ENCODE results near the gene TSPEAR.

The TSPEAR gene

DNA sequence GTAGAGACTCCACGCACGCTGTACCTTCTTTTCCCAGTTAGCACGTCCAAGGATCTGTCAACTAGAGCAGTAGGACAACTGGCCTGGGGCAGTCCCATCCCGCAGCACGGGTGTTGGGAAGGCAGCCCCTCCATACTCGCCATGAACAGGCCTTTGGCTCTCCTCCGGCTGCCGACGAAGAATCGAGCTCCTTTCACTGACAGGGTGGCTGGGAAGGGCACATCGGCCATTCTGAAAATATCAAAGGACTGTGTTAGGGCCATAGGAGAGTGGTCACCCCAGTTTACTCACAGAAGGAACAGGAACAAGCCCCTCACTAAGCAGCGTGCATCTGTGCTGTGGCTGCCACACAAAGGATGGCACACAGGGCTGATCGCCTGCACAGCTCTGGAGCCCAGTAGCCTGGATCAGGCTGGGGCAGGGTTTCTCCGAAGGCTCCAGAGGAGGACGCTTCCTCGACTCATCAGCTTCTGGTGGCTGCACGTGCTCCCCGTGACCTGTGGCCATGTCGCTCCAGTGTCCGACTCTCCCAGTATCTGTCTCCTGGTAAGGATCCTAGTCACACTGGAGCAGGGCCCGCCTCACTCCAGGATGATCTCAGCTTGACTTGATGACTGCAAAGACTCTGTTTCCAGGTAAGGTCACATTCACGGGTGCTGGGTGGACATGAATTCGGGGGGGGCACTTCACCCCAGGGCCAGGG, 180.3 kb downstream of the TSPEAR start:
- DNase-seq (ENCODE audit: low read depth): no peak
- TF ChIP-seq, protein P1, sequence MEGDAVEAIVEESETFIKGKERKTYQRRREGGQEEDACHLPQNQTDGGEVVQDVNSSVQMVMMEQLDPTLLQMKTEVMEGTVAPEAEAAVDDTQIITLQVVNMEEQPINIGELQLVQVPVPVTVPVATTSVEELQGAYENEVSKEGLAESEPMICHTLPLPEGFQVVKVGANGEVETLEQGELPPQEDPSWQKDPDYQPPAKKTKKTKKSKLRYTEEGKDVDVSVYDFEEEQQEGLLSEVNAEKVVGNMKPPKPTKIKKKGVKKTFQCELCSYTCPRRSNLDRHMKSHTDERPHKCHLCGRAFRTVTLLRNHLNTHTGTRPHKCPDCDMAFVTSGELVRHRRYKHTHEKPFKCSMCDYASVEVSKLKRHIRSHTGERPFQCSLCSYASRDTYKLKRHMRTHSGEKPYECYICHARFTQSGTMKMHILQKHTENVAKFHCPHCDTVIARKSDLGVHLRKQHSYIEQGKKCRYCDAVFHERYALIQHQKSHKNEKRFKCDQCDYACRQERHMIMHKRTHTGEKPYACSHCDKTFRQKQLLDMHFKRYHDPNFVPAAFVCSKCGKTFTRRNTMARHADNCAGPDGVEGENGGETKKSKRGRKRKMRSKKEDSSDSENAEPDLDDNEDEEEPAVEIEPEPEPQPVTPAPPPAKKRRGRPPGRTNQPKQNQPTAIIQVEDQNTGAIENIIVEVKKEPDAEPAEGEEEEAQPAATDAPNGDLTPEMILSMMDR (IDR thresholded peaks at IDR 0.05; ENCODE audit: control insufficient read depth, extremely low read depth, insufficient read depth): no peak
- no peak overlapping the region for H3K4me3 ChIP-seq (ENCODE audit: low read depth, low read length)

DNA sequence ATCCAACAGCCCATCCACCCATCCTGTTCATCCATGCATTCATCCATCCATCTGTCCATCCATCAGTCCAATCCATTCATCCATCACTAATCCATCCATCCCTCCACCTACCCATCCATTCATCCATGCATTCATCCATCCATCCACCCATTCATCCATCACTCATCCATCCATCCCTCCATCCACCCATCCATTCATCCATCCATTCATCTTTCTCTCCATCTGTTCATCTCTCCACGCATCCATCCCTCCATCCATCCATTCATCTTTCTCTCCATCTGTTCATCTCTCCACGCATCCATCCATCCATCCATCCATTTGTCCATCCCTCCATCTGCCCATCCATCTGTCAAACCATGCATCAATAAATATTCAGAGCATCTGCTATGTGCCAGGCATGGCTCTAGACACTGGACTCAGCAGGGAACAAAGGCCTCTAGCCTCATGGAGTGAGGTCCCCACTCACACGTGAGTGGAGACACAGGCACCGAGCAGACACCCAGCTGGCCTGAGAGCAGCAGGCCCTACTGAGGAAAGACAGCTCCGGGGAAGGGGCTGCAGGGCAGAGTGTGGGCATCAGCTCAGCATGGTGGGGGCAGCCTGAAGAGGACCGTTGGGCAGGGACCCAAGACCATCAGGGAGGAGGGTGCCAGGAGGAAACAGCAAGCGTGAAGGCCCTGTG, 181.0 kb downstream of the TSPEAR start:
- H3K4me3 ChIP-seq (ENCODE audit: low read depth, low read length): no peak overlapping the region
- no peak for DNase-seq (ENCODE audit: low read depth)
- TF ChIP-seq, protein P1 (IDR thresholded peaks at IDR 0.05; ENCODE audit: control insufficient read depth, extremely low read depth, insufficient read depth): no peak

DNA sequence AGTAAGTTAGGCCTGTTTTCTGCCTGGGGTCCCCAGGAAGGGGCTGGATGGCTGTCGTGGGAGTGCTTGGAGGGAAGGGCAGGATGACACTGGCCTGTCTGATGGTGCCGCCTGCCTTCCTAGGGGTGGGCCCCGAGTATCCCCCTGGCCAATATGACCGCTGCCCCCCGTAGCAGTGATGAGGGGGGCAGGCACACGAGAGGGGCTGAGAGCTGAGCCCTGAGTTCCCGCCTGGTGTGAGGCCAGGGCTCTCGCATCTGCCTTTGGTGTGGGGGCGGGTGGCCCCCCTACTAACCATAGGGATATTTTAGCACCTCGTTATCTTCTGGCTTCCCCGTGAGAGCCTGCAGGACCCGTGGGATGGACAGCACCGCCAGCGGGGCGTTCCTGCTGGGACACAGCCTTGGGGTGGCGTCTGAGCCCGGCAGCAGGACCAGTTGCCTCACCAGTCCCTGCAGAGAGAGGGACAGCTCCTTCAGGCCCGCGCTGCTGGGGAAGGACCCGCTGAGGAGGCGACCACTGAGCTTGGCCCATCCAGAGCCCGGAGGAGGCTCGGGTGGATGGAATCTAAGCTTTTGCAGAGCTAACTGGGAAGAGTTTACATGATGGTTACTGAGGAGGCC, 181.8 kb downstream of the TSPEAR start:
- DNase-seq (ENCODE audit: low read depth): no peak
- H3K4me3 ChIP-seq (ENCODE audit: low read depth, low read length): no peak overlapping the region
- TF ChIP-seq, protein P1 (IDR thresholded peaks at IDR 0.05; ENCODE audit: control insufficient read depth, extremely low read depth, insufficient read depth): no peak

DNA sequence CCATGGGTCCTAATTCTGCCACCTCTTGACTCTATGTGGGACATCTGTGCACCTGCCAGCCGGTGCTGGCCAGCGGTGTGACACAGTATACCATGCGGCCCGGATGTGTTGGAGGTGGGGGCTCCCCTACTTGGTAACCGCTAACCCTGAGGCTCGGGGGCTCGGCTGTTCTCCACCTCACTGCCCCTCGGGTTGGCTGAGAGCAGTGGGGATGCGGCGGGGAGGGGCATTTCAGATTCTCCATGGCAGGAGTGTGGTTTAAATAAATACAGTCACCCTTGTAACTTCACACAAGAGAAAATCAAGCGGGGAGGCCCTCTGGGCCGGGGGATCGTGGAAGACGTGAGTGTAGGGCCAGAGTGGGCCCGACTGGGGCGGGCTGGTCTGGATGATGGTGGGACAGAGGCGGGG, 182.4 kb downstream of the TSPEAR start:
- no peak overlapping the region for H3K4me3 ChIP-seq (ENCODE audit: low read depth, low read length)
- TF ChIP-seq, protein P1 (IDR thresholded peaks at IDR 0.05; ENCODE audit: control insufficient read depth, extremely low read depth, insufficient read depth): no peak
- DNase-seq (ENCODE audit: low read depth): no peak

DNA sequence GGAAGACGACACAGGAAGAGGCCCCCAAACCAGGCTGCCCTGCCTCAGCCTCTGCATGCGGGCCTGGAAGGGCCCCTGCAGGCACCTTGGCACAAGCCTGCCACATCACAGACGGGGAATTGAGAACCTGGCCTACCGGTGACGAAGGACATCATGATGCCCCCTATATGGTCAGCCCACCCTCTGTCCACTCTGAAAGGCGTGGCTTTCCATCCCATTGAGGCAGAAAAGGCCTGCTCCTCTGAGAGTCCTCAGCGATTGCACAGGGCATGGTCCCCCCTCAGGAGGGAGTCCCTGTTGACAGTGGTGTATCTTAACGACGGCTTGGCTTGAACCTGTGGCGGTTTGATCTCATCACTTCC, 182.8 kb downstream of the TSPEAR start:
- TF ChIP-seq, protein P1 (IDR thresholded peaks at IDR 0.05; ENCODE audit: control insufficient read depth, extremely low read depth, insufficient read depth): no peak
- no peak for DNase-seq (ENCODE audit: low read depth)
- H3K4me3 ChIP-seq (ENCODE audit: low read depth, low read length): no peak overlapping the region

DNA sequence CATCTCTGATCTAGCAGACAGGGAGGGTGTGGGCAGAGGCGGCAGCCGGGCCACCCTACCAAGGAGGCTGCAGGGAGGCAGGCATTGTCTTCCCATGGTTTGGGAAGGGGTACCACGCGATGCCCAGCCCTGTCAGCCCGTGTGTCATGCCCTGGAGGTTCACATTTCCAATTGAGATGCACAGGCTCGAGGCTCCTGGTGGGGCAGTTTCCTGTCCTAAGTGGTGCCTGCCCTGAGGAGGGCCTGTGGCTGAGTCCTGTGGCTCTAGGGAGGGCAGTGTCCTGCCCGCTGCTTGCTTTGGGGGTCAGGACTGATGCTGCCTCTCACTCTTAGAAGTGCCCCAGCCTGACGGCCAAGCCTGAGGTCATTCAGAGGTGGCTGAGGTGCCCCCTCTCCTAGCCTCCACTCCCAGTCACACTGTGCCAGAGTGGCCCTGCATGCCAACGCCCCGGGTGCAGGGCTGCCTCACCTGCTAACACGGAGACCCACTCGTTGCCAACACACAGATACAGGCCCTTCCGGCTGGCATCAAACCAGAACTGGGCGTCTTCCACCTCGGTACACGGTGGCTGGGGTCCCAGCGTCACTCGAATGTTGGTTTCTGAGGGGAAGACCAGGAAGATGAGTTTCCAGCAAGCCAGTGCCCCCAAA, 183.3 kb downstream of the TSPEAR start:
- no peak overlapping the region for H3K4me3 ChIP-seq (ENCODE audit: low read depth, low read length)
- no peak for DNase-seq (ENCODE audit: low read depth)
- TF ChIP-seq, protein P1 (IDR thresholded peaks at IDR 0.05; ENCODE audit: control insufficient read depth, extremely low read depth, insufficient read depth): no peak

Measured in LNCaP clone FGC (cell line).